ENCODE data around the gene GBX2. TPM values are rescaled to one million over a fixed set of nuclear protein-coding genes. Genes with fewer than 3 reads are reported as not detected.

GBX2 gene
- total and polyA plus RNA-seq, 9 of the 15 experiments (the other 6 are each of a cell fraction or from before 2014, with no cell fraction given), result 0.03 to 0.53 (median 0.27) TPM; not detected in 1

DNA sequence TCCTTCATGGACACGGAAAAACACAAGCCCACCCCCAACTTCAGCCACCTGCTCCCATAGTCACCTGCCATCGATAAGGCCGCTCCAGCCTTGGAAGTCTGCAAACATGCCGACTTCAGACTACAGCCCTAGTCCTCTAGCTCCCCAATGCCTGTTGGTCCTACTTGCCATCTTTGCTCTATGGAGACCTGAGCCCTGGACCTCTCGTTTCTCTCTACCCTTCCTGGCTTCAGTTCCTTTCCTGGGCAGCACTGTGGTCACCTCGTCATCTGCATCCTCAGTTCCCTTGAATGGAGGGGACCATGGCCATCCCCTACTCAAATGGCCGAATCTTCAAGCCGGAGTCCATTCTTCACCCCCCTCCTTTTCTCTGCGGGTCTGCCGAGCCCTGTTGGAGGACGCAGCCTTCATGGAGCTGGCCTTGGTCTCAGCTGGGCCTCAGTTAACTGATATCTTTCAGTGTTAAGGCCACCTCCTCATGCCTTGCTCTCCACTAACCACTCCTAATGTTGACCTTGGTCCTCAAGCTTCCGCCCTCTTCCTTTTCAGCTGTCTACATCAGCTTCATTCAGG, 47.7 kb upstream of the GBX2 start:
- Histone ChIP-seq H3K9me1 (ENCODE audit: control insufficient read depth, insufficient read depth, low read length) (no peaks in the 10 kb centered on the region), H3K79me2 (ENCODE audit: control insufficient read depth, insufficient read depth, low read length) (no peaks in the 10 kb centered on the region), H3K9ac (ENCODE audit: insufficient read depth in 1 of 2, low read depth in 2 of 2, low read length in 2 of 2) (no peak overlapping the region), H3K27ac (ENCODE audit: extremely low read depth, low read depth, low read length) (no peak overlapping the region), H3K36me3 (ENCODE audit: control insufficient read depth, insufficient read depth, low read length) (no peaks in the 10 kb centered on the region), H3K4me3 (no peak overlapping the region), H3K27me3 (ENCODE audit: control insufficient read depth in 2 of 2, insufficient read depth in 2 of 2, low read length in 2 of 2) (peaks cover 0 to 22% of the 10 kb centered on the region in 2 experiments; a peak in 2 of 5 replicates), H2AFZ (ENCODE audit: low read depth, low read length) (no peak overlapping the region), H3K9me3 (replicated peaks; ENCODE audit: control insufficient read depth, insufficient read depth, low read depth, low read length) (no peaks in the 10 kb centered on the region), H3K4me1 (replicated peaks in 1 of 2; ENCODE audit: control insufficient read depth in 2 of 2, insufficient read depth in 2 of 2, low read length in 2 of 2) (no peaks in the 10 kb centered on the region), H4K20me1 (replicated peaks; ENCODE audit: control insufficient read depth, insufficient read depth, low read length) (no peaks in the 10 kb centered on the region), H3K4me2 (ENCODE audit: insufficient read depth, low read length) (no peak overlapping the region)
- ATAC-seq, result no peak
- 5% methylated on average over 9 of the region's 12 CpGs for WGBS (ENCODE audit: insufficient coverage, low coverage, missing lambda C conversion rate)
- in situ Hi-C loops (cut with MboI), result no loop called here
- BruUV-seq (replicated peaks), result no TSS peak
- no peak for DNase-seq (ENCODE audit: extremely low read depth in 1 of 4, low spot score in 3 of 4)
- FAIRE-seq, result no peak
- TF ChIP-seq CBFB (CRISPR knock-in tag; IDR thresholded peaks at IDR 0.05), result no peak
- no peak for TF ChIP-seq NELFE (IDR thresholded peaks at IDR 0.05; ENCODE audit: insufficient read depth, insufficient read length)
- no peak for TF ChIP-seq ZNF740 (CRISPR knock-in tag; IDR thresholded peaks at IDR 0.05)
- no peak for TF ChIP-seq ZNF740 (tag; IDR thresholded peaks at IDR 0.05)
- TF ChIP-seq FOXA3 (CRISPR knock-in tag; conservative IDR thresholded peaks at IDR 0.05 in 1 of 2, IDR thresholded peaks at IDR 0.05 in 1 of 2), result no peak
- no peak for TF ChIP-seq USF2 (CRISPR knock-in tag; IDR thresholded peaks at IDR 0.05)
- TF ChIP-seq ZNF41 (CRISPR knock-in tag; conservative IDR thresholded peaks at IDR 0.05), result no peak
- TF ChIP-seq POLR2B (IDR thresholded peaks at IDR 0.05; ENCODE audit: low read depth, partially characterized antibody), result no peak
- TF ChIP-seq SRSF9 (IDR thresholded peaks at IDR 0.05; ENCODE audit: borderline replicate concordance, low read depth, low read length), result no peak
- no peak for TF ChIP-seq MYBL2 (IDR thresholded peaks at IDR 0.05; ENCODE audit: low read depth)
- TF ChIP-seq MYBL2 (CRISPR knock-in tag; IDR thresholded peaks at IDR 0.05; ENCODE audit: borderline replicate concordance), result no peak
- TF ChIP-seq ZNF347 (CRISPR knock-in tag; IDR thresholded peaks at IDR 0.05; ENCODE audit: low read depth), result no peak
- no peak for TF ChIP-seq HNRNPLL (IDR thresholded peaks at IDR 0.05; ENCODE audit: low read depth, low read length, poor library complexity, severe bottlenecking)
- no peak for TF ChIP-seq PKNOX1 (IDR thresholded peaks at IDR 0.05)
- POLR2A ChIA-PET, result interaction anchor here (0.6 kb wide), 1 partner anchor 401 kb away, joined by 4 read pairs; no protein-coding TSS in a partner anchor
- CTCF ChIA-PET (ENCODE audit: low intra/inter-chr PET ratio), result no interaction called here
- intact Hi-C loops (cut with micrococcal nuclease), result no loop called here

Data from K562 (cell line).